ENCODE data around the gene WDFY3.
"Not testable (repeated sequence)": the region's sequence is repeated elsewhere in the genome, so short reads cannot be mapped to it uniquely, and the experiment has no call there.

WDFY3 gene

GRCh38 chr4:84826681-84827080 lies 139.8 kb downstream of the WDFY3 start:
- H3K4me3 ChIP-seq, result no peak overlapping the region
- H3K27ac ChIP-seq, result no peak overlapping the region
- no peak for TF ChIP-seq CTCF (IDR thresholded peaks at IDR 0.05)
- no peak for DNase-seq (ENCODE audit: low spot score)

GRCh38 chr4:84825701-84826341 lies 140.7 kb downstream of the WDFY3 start:
- no peak for TF ChIP-seq CTCF (IDR thresholded peaks at IDR 0.05)
- DNase-seq (ENCODE audit: low spot score), result no peak
- Histone ChIP-seq H3K4me3 (no peak overlapping the region), H3K27ac (no peak overlapping the region)

- H3K27ac ChIP-seq, result no peak overlapping the region
- no peak for TF ChIP-seq CTCF (IDR thresholded peaks at IDR 0.05)
- no peak overlapping the region for H3K4me3 ChIP-seq
- DNase-seq (ENCODE audit: low spot score), result no peak
Observed at GRCh38 chr4:84821064-84821463, 145.4 kb downstream of the WDFY3 start.

GRCh38 chr4:84814094-84814750 lies 152.3 kb downstream of the WDFY3 start:
- Histone ChIP-seq H3K27ac (no peak overlapping the region), H3K4me3 (no peak overlapping the region)
- no peak for TF ChIP-seq CTCF (IDR thresholded peaks at IDR 0.05)
- no peak for DNase-seq (ENCODE audit: low spot score)

GRCh38 chr4:84809946-84810345 lies 156.5 kb downstream of the WDFY3 start:
- DNase-seq (ENCODE audit: low spot score), result no peak
- no peak for TF ChIP-seq CTCF (IDR thresholded peaks at IDR 0.05)
- no peak overlapping the region for H3K27ac ChIP-seq

GRCh38 chr4:84808332-84808731 lies 158.2 kb downstream of the WDFY3 start:
- Histone ChIP-seq H3K4me3 (no peak overlapping the region), H3K27ac (no peak overlapping the region)
- no peak for TF ChIP-seq CTCF (IDR thresholded peaks at IDR 0.05)
- no peak for DNase-seq (ENCODE audit: low spot score)

More at GRCh38 chr4:84809946-84810345, 156.5 kb downstream of the WDFY3 start:
- H3K4me3 ChIP-seq, result no peak overlapping the region

GRCh38 chr4:84806541-84806940 lies 159.9 kb downstream of the WDFY3 start:
- not testable (repeated sequence) for H3K4me3 ChIP-seq; DNase-seq (ENCODE audit: low spot score); H3K27ac ChIP-seq

Measured in coronary artery (tissue), 2 donors.